H1 (cell line): ENCODE results near the gene MRPS5. TPM values are rescaled to one million over a fixed set of nuclear protein-coding genes. Genes with fewer than 3 reads are reported as not detected.
A peak's percentile ranks its signal among the peaks of the same experiment; 100 is the strongest.

Source experiments
- CTCF ChIA-PET: fragments of 300-600 bp; sonication (Branson Sonifier 250); formaldehyde crosslinking; loops from one replicate; lab custom pipeline; 2021; ENCODE audit not compliant: partially characterized antibody; lab: Charles Lee
- POLR2A ChIA-PET: fragments of 300-600 bp; sonication (Branson Sonifier 250); formaldehyde crosslinking; loops from one replicate; lab custom pipeline; 2021; ENCODE audit warnings: inconsistent platforms; ENCODE audit not compliant: partially characterized antibody; lab: Charles Lee
- DNase-seq, 2 experiments: peaks; one replicate each; pipeline versions ENCODE4 v3.0.0 to v3.0.0-alpha.2; 2010 to 2022; ENCODE audit warnings: low spot score in 2 of 2, low read depth in 1 of 2, mixed read lengths in 1 of 2
- FAIRE-seq: peaks from 2 replicates; lab custom pipeline; 2011; peaks lifted over from hg19 to GRCh38; lab: Jason Lieb, UNC
- H2AFZ ChIP-seq: 2 replicates; pipeline ENCODE4 v1.8.1; 2012; ENCODE audit warnings: low read length, inconsistent platforms
- H2AK5ac ChIP-seq: 2 replicates; pipeline ENCODE4 v1.6.1; 2013; ENCODE audit warnings: low read depth, low read length
- H2BK120ac ChIP-seq: replicated peaks from 2 replicates; pipeline ENCODE3; 2013; ENCODE audit warnings: low read depth, low read length, inconsistent platforms
- H2BK12ac ChIP-seq: 2 replicates; pipeline ENCODE4 v1.6.1; 2013; ENCODE audit warnings: low read depth, low read length
- H2BK15ac ChIP-seq: 2 replicates; pipeline ENCODE4 v1.6.1; 2013; ENCODE audit warnings: low read length
- H2BK20ac ChIP-seq: 2 replicates; pipeline ENCODE4 v1.6.1; 2013; ENCODE audit warnings: low read length
- H2BK5ac ChIP-seq: 2 replicates; pipeline ENCODE4 v1.6.1; 2013; ENCODE audit warnings: low read depth, low read length
- H3K14ac ChIP-seq: 2 replicates; pipeline ENCODE4 v1.6.1; 2013; ENCODE audit warnings: inconsistent platforms; ENCODE audit not compliant: insufficient read length
- H3K18ac ChIP-seq: 2 replicates; pipeline ENCODE4 v1.6.1; 2013; ENCODE audit warnings: low read length; ENCODE audit errors: extremely low read depth
- H3K23ac ChIP-seq: 2 replicates; pipeline ENCODE4 v1.6.1; 2013; ENCODE audit warnings: inconsistent platforms; ENCODE audit not compliant: insufficient read length
- H3K23me2 ChIP-seq: 2 replicates; pipeline ENCODE4 v1.6.1; 2013; ENCODE audit warnings: low read depth, low read length
- H3K27ac ChIP-seq: 2 replicates; pipeline ENCODE4 v1.6.1; 2011; ENCODE audit warnings: low read depth, low read length, inconsistent platforms
- H3K27me3 ChIP-seq, 4 experiments: replicated peaks in 1 of 4; 1 replicate in 1 of 4; 2 replicates in 3 of 4; pipeline versions ENCODE4 v1.6.1 to v1.8.1; 2011 to 2013; ENCODE audit warnings: low read length in 3 of 4, mild to moderate bottlenecking in 3 of 4, inconsistent platforms in 2 of 4, mixed read lengths in 2 of 4, moderate library complexity in 1 of 4; ENCODE audit not compliant: control insufficient read depth in 3 of 4, insufficient read depth in 3 of 4; ENCODE audit errors: extremely low read depth in 1 of 4
- H3K36me3 ChIP-seq, 4 experiments: 2 replicates each; pipeline versions ENCODE4 v1.6.1 to v1.8.1; 2011 to 2013; ENCODE audit warnings: mild to moderate bottlenecking in 4 of 4, low read length in 3 of 4, moderate library complexity in 2 of 4, control low read depth in 1 of 4, inconsistent platforms in 1 of 4; ENCODE audit not compliant: insufficient read depth in 4 of 4, control insufficient read depth in 2 of 4
- H3K4ac ChIP-seq: replicated peaks from 2 replicates; pipeline ENCODE3; 2013; ENCODE audit warnings: low read length, low read depth, mixed read lengths, inconsistent platforms; ENCODE audit not compliant: insufficient read length
- H3K4me1 ChIP-seq, 4 experiments: replicated peaks in 1 of 4; 1 replicate in 1 of 4; 2 replicates in 3 of 4; pipeline versions ENCODE4 v1.6.1 to v1.8.1; 2011 to 2013; ENCODE audit warnings: low read length in 3 of 4, inconsistent platforms in 2 of 4, mixed read lengths in 1 of 4; ENCODE audit not compliant: insufficient read depth in 4 of 4, control insufficient read depth in 3 of 4
- H3K4me2 ChIP-seq, 2 experiments: 2 replicates each; pipeline versions ENCODE4 v1.6.1 to v1.8.1; 2011 to 2013; ENCODE audit warnings: low read depth in 2 of 2, low read length in 2 of 2, control low read depth in 1 of 2, inconsistent platforms in 1 of 2, mild to moderate bottlenecking in 1 of 2; ENCODE audit not compliant: insufficient read depth in 1 of 2
- H3K4me3 ChIP-seq, 4 experiments: fragments of 200-600, 300-600 bp in 1 of 4; sonication (generic), shearing (Covaris generic), sonication (Bioruptor Twin) in 1 of 4; 2 replicates each; pipeline versions ENCODE4 v1.5.1 to v1.8.1; 2011 to 2016; ENCODE audit warnings: low read length in 4 of 4, low read depth in 3 of 4, control low read depth in 2 of 4, inconsistent platforms in 2 of 4, mild to moderate bottlenecking in 2 of 4, mixed read lengths in 1 of 4, moderate library complexity in 1 of 4; ENCODE audit not compliant: insufficient read depth in 2 of 4; ENCODE audit errors: extremely low read depth in 1 of 4
- H3K56ac ChIP-seq: replicated peaks from 2 replicates; pipeline ENCODE3; 2013; ENCODE audit warnings: low read depth, mild to moderate bottlenecking, mixed read lengths, low read length, inconsistent platforms; ENCODE audit not compliant: insufficient read length
- H3K79me1 ChIP-seq: 2 replicates; pipeline ENCODE4 v1.6.1; 2013; ENCODE audit warnings: low read depth, low read length, control low read depth
- H3K79me2 ChIP-seq, 2 experiments: 2 replicates each; pipeline versions ENCODE4 v1.6.1 to v1.8.1; 2012 to 2013; ENCODE audit warnings: low read length in 2 of 2, mild to moderate bottlenecking in 2 of 2, inconsistent platforms in 1 of 2; ENCODE audit not compliant: insufficient read depth in 2 of 2, control insufficient read depth in 1 of 2
- H3K9ac ChIP-seq, 4 experiments: replicated peaks in 1 of 4; 1 replicate in 1 of 4; 2 replicates in 3 of 4; pipeline versions ENCODE4 v1.6.1 to v1.8.1; 2011 to 2013; ENCODE audit warnings: low read depth in 3 of 4, low read length in 3 of 4, control low read depth in 2 of 4, mild to moderate bottlenecking in 2 of 4, moderate library complexity in 2 of 4, inconsistent platforms in 1 of 4; ENCODE audit errors: extremely low read depth in 1 of 4
- H3K9me3 ChIP-seq, 2 experiments: 2 replicates each; pipeline versions ENCODE4 v1.6.1 to v1.8.1; 2012 to 2013; ENCODE audit warnings: mild to moderate bottlenecking in 2 of 2, moderate library complexity in 2 of 2, control low read depth in 1 of 2, inconsistent platforms in 1 of 2, low read depth in 1 of 2, low read length in 1 of 2, mixed read lengths in 1 of 2; ENCODE audit not compliant: insufficient read depth in 2 of 2
- H4K20me1 ChIP-seq, 2 experiments: replicated peaks in 1 of 2; 2 replicates each; pipeline versions ENCODE3 to v1.8.1; 2011 to 2013; ENCODE audit warnings: inconsistent platforms in 2 of 2, low read length in 2 of 2, mild to moderate bottlenecking in 1 of 2; ENCODE audit not compliant: insufficient read depth in 2 of 2, control insufficient read depth in 1 of 2
- H4K5ac ChIP-seq: 2 replicates; pipeline ENCODE4 v1.6.1; 2013; ENCODE audit warnings: low read length, low read depth, mixed read lengths, inconsistent platforms; ENCODE audit not compliant: insufficient read length
- H4K8ac ChIP-seq: 2 replicates; pipeline ENCODE4 v1.8.0; 2013; ENCODE audit warnings: mild to moderate bottlenecking, moderate library complexity, low read length, inconsistent platforms; ENCODE audit not compliant: insufficient read depth; ENCODE audit errors: extremely low read depth
- H4K91ac ChIP-seq: replicated peaks from 2 replicates; pipeline ENCODE3; 2013; ENCODE audit warnings: low read length, mixed read lengths, inconsistent platforms; ENCODE audit not compliant: insufficient read length
- POLR2AphosphoS5 ChIP-seq: IDR thresholded peaks from 2 replicates; pipeline ENCODE4 v1.6.1; 2011; ENCODE audit warnings: low read depth, low read length
- WGBS, 2 experiments: shearing (Covaris generic) in 1 of 2; methylation state at CpG; one replicate each; pipeline versions ENCODE4 v1.1.6 to v1.1.7; 2013 to 2015; ENCODE audit warnings: low lambda C conversion rate in 2 of 2, mixed read lengths in 2 of 2, inconsistent platforms in 1 of 2, low coverage in 1 of 2, missing lambda C conversion rate in 1 of 2; ENCODE audit not compliant: insufficient replicate concordance in 2 of 2, insufficient coverage in 1 of 2, insufficient read length in 1 of 2; ENCODE audit errors: extremely low coverage in 1 of 2, missing lambda C conversion rate in 1 of 2; 5-methylcytosine and 5-hydroxymethylcytosine counted together
- polyA plus RNA-seq, 7 experiments: library from polyadenylated mRNA; depleted of rRNA in 3 of 7; stranded (reverse) in 5 of 7; unstranded in 2 of 7; fragments of >200 nt in 5 of 7; fragments of 200-250 nt in 2 of 7; gene quantifications; 1 replicate in 5 of 7; 2 replicates in 1 of 7; 4 replicates in 1 of 7; pipeline versions ENCODE4 v1.2.1 to v1.2.3, GENCODE V29; 2011 to 2013; ENCODE audit warnings: missing spikeins in 2 of 7, mixed read lengths in 2 of 7
- total RNA-seq: library from RNA; stranded (reverse); fragmentation: NEBNext Ultra II Directional; extraction: Animal tissue kit (Norgen Biotek cat#: 25700); gene quantifications from 2 replicates; pipeline ENCODE4 v1.2.1, GENCODE V29; 2021

The MRPS5 gene
- total and polyA plus RNA-seq, 2 of the 8 experiments (the other 6 are each of a cell fraction or from before 2014, with no cell fraction given) = 36.7 to 53.0 TPM

GRCh38 chr2:95159690-95160449 is 38.3 kb upstream of the MRPS5 start, which contains the start of gene ZNF514:
Gene ZNF514, minus strand, starts transcription at chr2:95159848. Its CDS starts 6,595 bp downstream, at chr2:95153253.
- CTCF ChIA-PET = interaction anchor here (0.8 to 1.3 kb wide), 3 partner anchors 44 to 83 kb away, joined by 4 read pairs; no protein-coding TSS in a partner anchor
- H4K20me1 ChIP-seq = no peaks in the 10 kb centered on the region
- peak within 1 kb of the TSS; percentile 95 for H2AFZ ChIP-seq
- H3K18ac ChIP-seq = peak within 1 kb of the TSS; percentile 93
- no peak within 1 kb of the TSS for H4K5ac ChIP-seq
- H3K9ac ChIP-seq = peak within 1 kb of the TSS in 3 of 4 experiments; percentile 0 to 35 (median 25); a peak in 5 of 7 replicates
- FAIRE-seq (no peak), DNase-seq (peak in 1 of 2 experiments; percentile 77)
- H2BK12ac ChIP-seq = peak within 1 kb of the TSS; percentile 68; the same call in 1 of the 2 replicates
- H3K9me3 ChIP-seq = peaks cover 0 to 6% of the 10 kb centered on the region in 2 experiments; a peak in 3 of 4 replicates
- no peak within 1 kb of the TSS for H3K23ac ChIP-seq
- peak within 1 kb of the TSS; percentile 81 for H4K8ac ChIP-seq
- H3K14ac ChIP-seq = no peak within 1 kb of the TSS
- no peak within 1 kb of the TSS for H3K27ac ChIP-seq
- peaks cover 0 to 12% (median 9%) of the 10 kb centered on the region in 4 experiments; a peak in 4 of 7 replicates for H3K27me3 ChIP-seq
- H2BK15ac ChIP-seq = 0 out of 2 replicates have a peak within 1 kb of the TSS, but pooled peaks have one; percentile 81
- H3K79me2 ChIP-seq = peaks cover 0 to 3% of the 10 kb centered on the region in 2 experiments; a peak in 1 of 4 replicates
- no peaks in the 10 kb centered on the region for H3K79me1 ChIP-seq
- no peak within 1 kb of the TSS for H2BK20ac ChIP-seq
- no peak within 1 kb of the TSS for H2AK5ac ChIP-seq
- POLR2A ChIA-PET = interaction anchor here (1.0 kb wide), 1 partner anchor 39 kb away, joined by 5 read pairs; no protein-coding TSS in a partner anchor
- H3K4me2 ChIP-seq = peak within 1 kb of the TSS; percentile 67 to 94
- peaks cover 0 to 9% (median 3%) of the 10 kb centered on the region in 4 experiments; a peak in 2 of 8 replicates for H3K36me3 ChIP-seq
- H3K4me1 ChIP-seq = peaks cover 0 to 3% (median 0%) of the 10 kb centered on the region in 4 experiments; a peak in 2 of 7 replicates
- peaks cover 8% of the 10 kb centered on the region for H3K23me2 ChIP-seq
- peak within 1 kb of the TSS; percentile 59 to 84 (median 74) for H3K4me3 ChIP-seq
- H2BK5ac ChIP-seq = no peak within 1 kb of the TSS
- H4K91ac ChIP-seq = no peak within 1 kb of the TSS
- H3K4ac ChIP-seq = no peak within 1 kb of the TSS
- 15% methylated on average over 43 of the region's 64 CpGs; no CpG with 5 or more reads in 1 of the 2 experiments for WGBS, 2 experiments
- peak within 1 kb of the TSS; percentile 61 for H3K56ac ChIP-seq
- H2BK120ac ChIP-seq = no peak within 1 kb of the TSS
- no peak for TF ChIP-seq POLR2AphosphoS5
